GM18508 (cell line): Measurements from ENCODE around the gene SSTR1.

Experiments
- ATAC-seq: cut with Tn5 transposase; IDR thresholded peaks from one replicate; pipeline ENCODE4 v1.9.1; 2021; ENCODE audit warnings: moderate number of reproducible peaks; ENCODE audit not compliant: insufficient read depth, unreplicated experiment

Gene SSTR1

GRCh38 chr14:38225946-38226345, 18.2 kb downstream of the SSTR1 start:
- ATAC-seq = no peak

GRCh38 chr14:38226366-38226765, 18.7 kb downstream of the SSTR1 start:
- ATAC-seq = no peak

GRCh38 chr14:38233218-38233617, 25.5 kb downstream of the SSTR1 start:
- no peak for ATAC-seq

- ATAC-seq = no peak
These were observed 30.6 kb downstream of the SSTR1 start for GRCh38 chr14:38238332-38238731.

- ATAC-seq = no peak
These were observed 31.2 kb downstream of the SSTR1 start for GRCh38 chr14:38238878-38239277.

- ATAC-seq = no peak
These were observed 36.1 kb downstream of the SSTR1 start for GRCh38 chr14:38243696-38244240.

GRCh38 chr14:38248321-38249028, 40.8 kb downstream of the SSTR1 start:
- no peak for ATAC-seq

GRCh38 chr14:38250331-38250730, 42.6 kb downstream of the SSTR1 start:
- ATAC-seq = no peak

- ATAC-seq = no peak
These were observed 44.5 kb downstream of the SSTR1 start for GRCh38 chr14:38252066-38252710.

GRCh38 chr14:38253676-38254075, 46.0 kb downstream of the SSTR1 start:
- ATAC-seq = no peak

- ATAC-seq = no peak
These were observed 47.1 kb downstream of the SSTR1 start for GRCh38 chr14:38254571-38255407.

GRCh38 chr14:38255408-38255672, 47.6 kb downstream of the SSTR1 start:
- no peak for ATAC-seq

GRCh38 chr14:38255673-38256532, 48.2 kb downstream of the SSTR1 start, which contains the start of gene CLEC14A:
Gene CLEC14A (minus strand): TSS chr14:38256093. CDS start chr14:38256022, 71 bp downstream.
- ATAC-seq = no peak

GRCh38 chr14:38256533-38256840, 48.8 kb downstream of the SSTR1 start:
- ATAC-seq = no peak

- ATAC-seq = no peak
These were observed 49.8 kb downstream of the SSTR1 start for GRCh38 chr14:38257507-38257906.

GRCh38 chr14:38261620-38262019, 53.9 kb downstream of the SSTR1 start:
- ATAC-seq = no peak
